Upper lobe of left lung (tissue), 6 donors: ENCODE measurements around the gene APBB1IP. TPM values are rescaled to one million over a fixed set of nuclear protein-coding genes. Genes with fewer than 3 reads are reported as not detected.
"Not testable (repeated sequence)": the region's sequence is repeated elsewhere in the genome, so short reads cannot be mapped to it uniquely, and the experiment has no call there.

Source experiments
- ATAC-seq, 2 donors: fragments of 200-7000 bp; cut with Tn5 transposase; one replicate each; pipeline ENCODE4 v1.9.1; 2022; ENCODE audit warnings: mild to moderate bottlenecking in 2 of 2, moderate library complexity in 2 of 2; ENCODE audit not compliant: low FRiP score in 2 of 2
- DNase-seq, 2 donors: peaks; one replicate each; pipeline ENCODE4 v3.0.0-alpha.2; 2019 to 2020
- H3K27ac ChIP-seq, 4 donors: fragments of 200-600 bp; sonication (generic); one replicate each; pipeline ENCODE4 v1.5.1; 2016 to 2019
- H3K27me3 ChIP-seq, 4 donors: fragments of 200-600 bp; sonication (generic); one replicate each; pipeline ENCODE4 v1.5.1; 2017 to 2019
- H3K36me3 ChIP-seq, 4 donors: fragments of 200-600 bp; sonication (generic); one replicate each; pipeline ENCODE4 v1.5.1; 2016 to 2019
- H3K4me1 ChIP-seq, 4 donors: fragments of 200-600 bp; sonication (generic); one replicate each; pipeline ENCODE4 v1.5.1; 2018 to 2019
- H3K4me3 ChIP-seq, 4 donors: fragments of 200-600 bp; sonication (generic); one replicate each; pipeline ENCODE4 v1.5.1; 2017 to 2019; ENCODE audit warnings: mild to moderate bottlenecking in 2 of 4, moderate library complexity in 1 of 4
- H3K9me3 ChIP-seq, 4 donors: fragments of 200-600 bp; sonication (generic); one replicate each; pipeline ENCODE4 v1.5.1; 2018 to 2019
- CTCF ChIP-seq, 6 experiments: fragments of 450-650 bp in 4 of 6; fragments of 200-600 bp in 2 of 6; sonication (generic) in 2 of 6; IDR thresholded peaks; one replicate each; pipeline ENCODE4 v1.5.1; 2016 to 2019; ENCODE audit warnings: antibody characterized with exemption in 6 of 6
- EP300 ChIP-seq, 4 donors: sonication (generic); formaldehyde crosslinking; IDR thresholded peaks; one replicate each; pipeline ENCODE4 v1.5.1; 2017; ENCODE audit warnings: antibody characterized with exemption in 4 of 4, control low read depth in 2 of 4
- POLR2A ChIP-seq, 4 donors: fragments of 450-650 bp; IDR thresholded peaks; one replicate each; pipeline ENCODE4 v1.5.1; 2016 to 2017; ENCODE audit warnings: antibody characterized with exemption in 4 of 4, mild to moderate bottlenecking in 2 of 4
- POLR2AphosphoS5 ChIP-seq, 2 donors: sonication (generic); formaldehyde crosslinking; IDR thresholded peaks; one replicate each; pipeline ENCODE4 v1.5.1; 2017; ENCODE audit warnings: antibody characterized with exemption in 2 of 2
- WGBS, 2 donors: methylation state at CpG; one replicate each; pipeline ENCODE4 v1.1.5; 2017 to 2018; 5-methylcytosine and 5-hydroxymethylcytosine counted together
- total RNA-seq, 6 donors: library from RNA; depleted of rRNA in 4 of 6; stranded (reverse); fragments of >200 nt in 4 of 6; gene quantifications; one replicate each; pipeline versions ENCODE4 v1.1.0 to v1.2.1, GENCODE V29; 2016 to 2021
- donor health status: DM: no; HTN: no; CAD: no; lungs with moderate emphysema.
- donor health status: DM: no; HTN: yes; CAD: no; lungs with severe emphysema.

APBB1IP gene
- total RNA-seq, 6 donors from 2014 or later = 15.8 to 45.1 (median 31.3) TPM

GRCh38 chr10:26567351-26567721 lies 129.2 kb downstream of the APBB1IP start:
- Histone ChIP-seq H3K36me3 (peaks cover 0 to 15% (median 7%) of the 10 kb centered on the region in 4 donors), H3K4me1 (no peaks in the 10 kb centered on the region), H3K27me3 (no peaks in the 10 kb centered on the region), H3K27ac (no peak overlapping the region), H3K9me3 (no peaks in the 10 kb centered on the region), H3K4me3 (peak overlapping the region in 3 of 4 donors; percentile 33 to 50 (median 39))
- DNase-seq (no peak), ATAC-seq (no peak)
- TF ChIP-seq POLR2A (IDR thresholded peaks at IDR 0.05) (no peak), EP300 (IDR thresholded peaks at IDR 0.05) (no peak), POLR2AphosphoS5 (IDR thresholded peaks at IDR 0.05) (no peak), CTCF (IDR thresholded peaks at IDR 0.05) (no peak)
- 48 to 72% methylated on average over 3 to 9 of the region's 10 CpGs for WGBS, 2 donors

GRCh38 chr10:26571655-26572054 lies 133.5 kb downstream of the APBB1IP start:
- DNase-seq (no peak), ATAC-seq (no peak)
- TF ChIP-seq CTCF (IDR thresholded peaks at IDR 0.05) = no peak
- no peak for TF ChIP-seq POLR2A (IDR thresholded peaks at IDR 0.05)
- TF ChIP-seq EP300 (IDR thresholded peaks at IDR 0.05) = no peak
- TF ChIP-seq POLR2AphosphoS5 (IDR thresholded peaks at IDR 0.05) = no peak
- no peaks in the 10 kb centered on the region for H3K27me3 ChIP-seq
- H3K36me3 ChIP-seq = peaks cover 0 to 3% (median 1%) of the 10 kb centered on the region in 4 donors
- H3K4me3 ChIP-seq = no peak overlapping the region
- no peaks in the 10 kb centered on the region for H3K4me1 ChIP-seq
- no peak overlapping the region for H3K27ac ChIP-seq
- 55 to 58% methylated on average over 1 of the region's 1 CpG for WGBS, 2 donors
- no peaks in the 10 kb centered on the region for H3K9me3 ChIP-seq

GRCh38 chr10:26573674-26574073 lies 135.5 kb downstream of the APBB1IP start:
- no peak overlapping the region for H3K4me3 ChIP-seq

GRCh38 chr10:26574783-26575182 lies 136.6 kb downstream of the APBB1IP start:
- TF ChIP-seq POLR2AphosphoS5 (IDR thresholded peaks at IDR 0.05) = no peak
- TF ChIP-seq EP300 (IDR thresholded peaks at IDR 0.05) = no peak
- no peak for TF ChIP-seq CTCF (IDR thresholded peaks at IDR 0.05)
- TF ChIP-seq POLR2A (IDR thresholded peaks at IDR 0.05) = no peak
- Histone ChIP-seq H3K4me1 (no peaks in the 10 kb centered on the region), H3K36me3 (no peaks in the 10 kb centered on the region), H3K9me3 (no peaks in the 10 kb centered on the region), H3K27ac (no peak overlapping the region), H3K4me3 (no peak overlapping the region), H3K27me3 (no peaks in the 10 kb centered on the region)
- WGBS, 2 donors = 71% methylated on average over 4 of the region's 4 CpGs
- DNase-seq = no peak
- ATAC-seq = peak in 1 of 2 donors; percentile 60

More at GRCh38 chr10:26573674-26574073, 135.5 kb downstream of the APBB1IP start:
- DNase-seq (no peak), ATAC-seq (peak in 1 of 2 donors; percentile 53)
- no peaks in the 10 kb centered on the region for H3K4me1 ChIP-seq
- no peak overlapping the region for H3K27ac ChIP-seq
- no peaks in the 10 kb centered on the region for H3K9me3 ChIP-seq
- H3K36me3 ChIP-seq = no peaks in the 10 kb centered on the region
- TF ChIP-seq EP300 (IDR thresholded peaks at IDR 0.05) (no peak), CTCF (IDR thresholded peaks at IDR 0.05) (no peak), POLR2A (IDR thresholded peaks at IDR 0.05) (no peak), POLR2AphosphoS5 (IDR thresholded peaks at IDR 0.05) (no peak)
- no peaks in the 10 kb centered on the region for H3K27me3 ChIP-seq
- WGBS, 2 donors = 39 to 44% methylated on average over 2 of the region's 2 CpGs

GRCh38 chr10:26578371-26578770 lies 140.2 kb downstream of the APBB1IP start:
- not testable (repeated sequence) for H3K9me3 ChIP-seq, ATAC-seq, H3K36me3 ChIP-seq, H3K4me3 ChIP-seq, H3K27ac ChIP-seq, DNase-seq, H3K4me1 ChIP-seq, H3K27me3 ChIP-seq
- WGBS, 2 donors = 69 to 77% methylated on average over 6 of the region's 6 CpGs
